NCI-H2227 (cell line): ENCODE results near the gene LYRM2.

Experiments
- DNase-seq: peaks from one replicate; lab custom pipeline; 2025; ENCODE audit not compliant: unreplicated experiment; lab: John Stamatoyannopoulos, UW

The LYRM2 gene

DNA sequence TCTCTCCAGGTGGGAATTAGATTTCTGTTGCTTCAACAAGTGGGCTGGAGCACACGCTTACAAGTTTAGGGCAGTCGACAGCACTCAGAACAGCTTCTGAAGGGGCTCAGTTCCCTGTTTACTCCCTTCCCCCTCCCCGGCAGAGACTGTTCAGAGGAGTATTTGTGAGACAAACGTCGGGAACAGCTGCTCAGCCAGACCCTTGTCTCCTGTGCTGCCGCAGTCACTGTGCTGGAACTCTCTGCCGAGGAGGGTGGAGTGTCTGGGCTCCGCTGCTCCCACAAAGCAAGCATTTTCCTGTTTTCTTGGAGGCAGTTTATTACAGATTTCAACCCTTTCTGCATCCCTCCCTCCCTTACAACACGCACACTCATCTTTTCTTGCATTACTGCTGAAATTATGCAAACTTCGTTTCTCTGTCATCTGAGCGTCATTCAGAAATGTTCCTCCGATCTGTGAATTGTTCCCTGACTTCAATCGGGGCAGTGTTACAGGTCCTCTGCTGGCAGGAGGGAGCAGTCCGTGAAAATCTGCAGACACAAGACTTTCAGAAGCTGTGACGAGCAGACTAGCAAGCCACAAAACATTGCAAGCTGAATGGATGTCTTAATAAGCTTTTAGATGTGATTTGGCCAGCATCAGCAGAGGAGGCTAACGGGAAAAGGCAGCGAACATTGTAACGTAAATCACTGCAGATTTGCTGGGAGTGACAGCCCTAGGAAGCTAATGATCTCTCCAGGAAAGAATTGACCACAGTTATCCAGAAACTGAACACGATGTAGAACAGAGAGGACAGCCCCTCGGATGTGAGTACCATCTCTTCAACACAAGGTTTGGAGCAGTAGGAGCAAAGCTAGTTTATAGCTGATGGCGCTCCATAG, 76.2 kb downstream of the LYRM2 start:
- peak; percentile 42 for DNase-seq

DNA sequence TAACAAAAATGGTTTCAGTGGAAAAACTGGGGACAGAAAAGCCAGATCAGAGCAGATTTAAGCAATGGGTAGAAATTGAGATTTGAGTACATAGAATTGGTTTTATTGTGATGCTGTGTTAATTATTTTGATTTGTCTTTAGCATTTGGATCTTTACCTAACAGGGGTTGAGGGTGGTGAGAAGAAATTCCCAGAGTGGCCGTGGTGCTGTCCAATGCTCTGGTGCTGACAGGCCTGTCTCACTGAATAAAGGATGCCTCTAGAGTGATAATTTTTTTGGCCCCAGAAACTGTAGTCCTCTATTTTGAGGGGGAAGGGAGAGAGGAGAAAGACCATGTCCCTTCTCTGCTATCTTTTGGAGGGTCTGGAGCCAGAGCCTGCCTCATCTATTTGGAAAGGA, 79.1 kb downstream of the LYRM2 start:
- DNase-seq = no peak

DNA sequence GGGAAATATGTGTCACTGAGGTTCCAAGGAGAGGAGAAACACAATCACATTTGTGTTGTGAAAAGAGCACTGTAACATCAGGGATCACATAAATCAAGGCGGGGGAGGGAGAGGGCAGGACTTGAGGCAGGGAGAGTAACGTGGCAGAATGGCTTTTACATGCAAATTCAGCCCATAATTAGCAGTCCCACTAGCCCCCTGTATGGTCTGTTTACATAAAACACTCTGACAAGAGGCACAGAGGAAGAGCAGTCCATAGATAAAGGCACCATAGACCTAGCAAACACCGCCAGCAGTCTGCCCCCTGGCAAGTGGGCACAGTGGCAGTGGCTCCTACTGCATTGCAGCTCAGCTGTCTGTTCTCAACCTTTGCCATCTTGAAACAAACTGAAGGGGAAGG, 82.7 kb downstream of the LYRM2 start:
- no peak for DNase-seq

DNA sequence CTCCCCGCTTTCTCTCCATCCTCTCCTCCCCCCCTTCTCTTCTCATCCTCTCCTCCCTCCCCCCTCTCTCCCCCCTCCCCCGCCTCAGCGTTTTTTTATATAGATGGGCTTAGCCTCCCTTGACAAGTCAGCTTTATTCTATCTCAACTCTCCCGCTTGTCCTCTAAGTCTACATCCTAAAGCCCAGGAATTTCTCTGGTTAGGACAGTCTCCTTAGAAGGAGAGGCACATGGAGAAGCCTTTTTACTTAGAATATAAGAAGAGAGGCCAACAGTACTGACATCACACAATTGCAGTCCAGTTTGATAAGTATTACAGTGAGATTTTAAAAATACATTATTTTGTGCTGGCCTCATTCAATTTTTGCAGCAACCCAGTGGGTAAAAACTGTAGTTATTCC, 83.5 kb downstream of the LYRM2 start:
- DNase-seq = no peak

DNA sequence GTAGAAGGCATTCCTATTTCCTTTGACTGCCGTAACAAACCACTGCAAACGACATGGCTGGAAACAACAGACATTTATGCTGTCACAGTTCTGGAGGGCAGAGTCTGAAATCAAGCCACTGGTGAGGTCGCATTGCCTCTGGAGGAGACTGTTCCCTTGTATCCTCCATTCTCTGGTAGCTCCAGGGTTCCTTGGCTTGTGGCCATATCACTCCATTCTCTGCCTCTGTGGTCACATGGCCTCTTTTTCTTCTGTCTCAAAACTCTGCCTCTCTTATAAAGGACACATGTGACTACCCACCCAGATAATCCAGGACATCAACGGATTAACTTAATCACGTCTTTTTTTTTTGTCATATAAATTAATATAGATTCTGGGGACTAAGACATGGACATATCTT, 84.4 kb downstream of the LYRM2 start:
- DNase-seq = no peak

DNA sequence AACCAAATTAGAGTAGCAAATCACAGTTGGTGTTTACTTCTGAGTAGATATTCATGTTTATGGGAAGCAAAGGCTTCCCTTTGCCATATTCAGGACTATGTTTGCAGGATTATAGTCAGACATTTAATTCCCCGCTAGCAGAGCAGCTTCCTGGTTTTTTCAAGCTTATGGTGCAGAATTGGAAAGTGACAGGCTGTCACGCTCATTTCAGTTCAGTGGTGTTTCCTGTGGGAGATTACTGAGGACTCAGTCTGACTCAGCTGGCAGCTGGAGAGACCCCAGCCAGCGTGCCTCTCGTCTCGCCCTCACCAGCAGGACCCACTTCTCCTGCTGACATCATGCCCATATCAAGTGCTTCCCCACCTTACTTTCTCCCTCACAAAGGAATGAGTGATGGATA, 85.1 kb downstream of the LYRM2 start:
- DNase-seq = no peak

DNA sequence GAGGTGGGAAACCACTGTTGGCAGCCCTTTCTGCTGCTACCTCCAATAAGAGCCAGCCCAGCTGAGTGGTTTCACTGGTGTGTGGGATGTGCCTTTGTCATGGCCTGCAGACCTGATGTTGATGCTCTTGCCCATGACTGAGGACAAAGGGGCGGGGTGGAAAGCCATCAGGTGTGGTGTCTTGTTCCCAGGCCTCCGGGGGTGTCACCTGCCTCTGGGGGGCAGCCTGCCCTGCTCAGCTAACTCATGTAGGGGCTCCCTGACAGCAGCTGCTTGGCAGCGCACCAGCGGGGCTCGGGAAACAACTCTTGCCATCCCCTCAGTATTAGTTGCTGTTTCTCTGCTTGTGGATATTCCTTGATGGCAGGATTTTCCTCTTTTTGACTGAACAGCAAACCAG, 91.3 kb downstream of the LYRM2 start:
- DNase-seq = no peak

DNA sequence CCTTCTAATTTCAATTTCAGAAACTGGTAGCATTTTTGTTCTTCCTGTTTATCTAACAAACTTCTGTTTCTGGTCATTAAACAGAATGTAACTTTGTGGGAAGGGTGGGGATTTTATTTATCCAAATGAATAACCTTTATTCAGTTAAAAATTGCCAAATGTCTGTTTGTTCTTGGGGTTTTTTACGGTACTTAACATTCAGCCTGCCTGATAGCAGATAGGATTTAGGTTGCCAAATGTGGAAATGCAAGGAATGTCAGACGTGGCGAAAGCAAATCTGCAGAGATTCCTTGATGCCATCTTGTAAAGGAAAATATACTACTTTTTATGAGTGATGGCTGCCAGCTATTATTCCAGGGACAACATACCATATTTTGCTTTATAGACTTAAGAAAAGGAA, 95.7 kb downstream of the LYRM2 start:
- DNase-seq = no peak

DNA sequence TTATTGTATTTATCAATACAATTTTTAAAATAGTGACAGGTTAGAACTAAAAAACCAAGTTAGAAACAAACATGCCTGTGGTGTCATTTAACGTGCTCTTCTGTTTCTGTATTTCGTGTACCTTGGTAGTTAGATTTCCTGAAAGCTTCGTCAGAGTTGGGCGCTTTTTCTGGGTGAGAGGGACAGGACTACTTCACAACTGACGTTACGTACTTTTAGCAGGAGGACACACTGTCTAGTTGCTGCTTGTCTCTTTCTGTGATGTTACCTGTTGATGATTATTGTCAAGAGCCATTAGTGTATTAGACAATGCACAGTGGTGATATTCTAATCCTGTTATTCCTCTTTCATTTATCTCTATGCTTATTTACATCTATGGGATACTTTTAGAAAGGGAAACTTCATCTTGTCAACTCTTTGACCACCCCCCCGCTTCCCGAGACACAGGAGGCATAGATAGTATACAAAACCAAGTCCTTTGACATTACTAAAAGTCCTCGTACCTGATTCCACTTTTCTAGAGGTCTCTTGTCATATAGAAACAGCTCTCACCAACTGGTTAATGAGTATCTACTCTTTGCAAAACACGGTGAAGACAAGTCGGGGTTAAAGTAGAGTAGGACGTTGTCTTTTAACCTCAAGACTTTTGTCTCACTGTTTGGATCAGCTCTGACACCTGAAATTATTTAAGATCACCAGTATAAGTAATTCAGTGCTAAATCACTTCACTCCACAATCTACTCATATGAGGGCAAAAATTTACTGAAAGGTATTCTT, 96.3 kb downstream of the LYRM2 start:
- DNase-seq = no peak

DNA sequence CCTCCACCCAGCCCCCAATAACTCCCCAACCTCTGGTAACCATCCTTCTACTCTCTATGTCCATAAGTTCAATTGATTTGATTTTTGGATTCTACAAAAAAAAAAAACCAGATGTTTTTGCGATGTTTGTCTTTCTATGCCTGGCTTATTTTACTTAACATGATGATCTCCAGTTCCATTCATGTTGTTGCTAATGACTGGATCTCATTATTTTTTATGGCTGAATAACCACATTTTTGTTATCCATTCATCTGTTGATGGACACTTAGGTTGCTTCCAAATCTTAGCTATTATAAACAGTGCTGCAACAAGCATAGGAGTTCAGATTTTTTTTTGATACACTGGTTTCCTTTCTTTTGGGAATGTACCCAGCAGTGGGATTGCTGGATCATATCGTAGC, 98.8 kb downstream of the LYRM2 start:
- DNase-seq = no peak

DNA sequence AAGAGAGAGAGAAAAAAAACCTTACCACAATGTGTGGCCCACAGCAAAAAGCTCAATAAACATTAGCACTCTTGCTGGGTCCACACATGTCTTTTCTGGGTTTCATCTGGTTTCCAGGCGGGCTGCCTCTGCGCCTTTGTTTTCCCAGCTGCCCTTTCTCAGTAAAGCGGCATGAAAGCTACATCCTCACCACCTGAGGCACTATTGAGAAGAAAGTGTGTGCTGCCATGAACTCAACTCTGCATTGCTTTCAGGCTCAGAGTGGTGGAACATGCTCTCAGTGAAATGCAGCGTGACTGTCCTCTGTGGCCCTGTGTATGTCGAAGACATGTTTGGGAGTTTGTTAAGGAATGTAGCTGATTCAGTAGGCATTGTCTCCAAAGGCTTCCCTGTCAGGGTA, 102.3 kb downstream of the LYRM2 start:
- DNase-seq = no peak

DNA sequence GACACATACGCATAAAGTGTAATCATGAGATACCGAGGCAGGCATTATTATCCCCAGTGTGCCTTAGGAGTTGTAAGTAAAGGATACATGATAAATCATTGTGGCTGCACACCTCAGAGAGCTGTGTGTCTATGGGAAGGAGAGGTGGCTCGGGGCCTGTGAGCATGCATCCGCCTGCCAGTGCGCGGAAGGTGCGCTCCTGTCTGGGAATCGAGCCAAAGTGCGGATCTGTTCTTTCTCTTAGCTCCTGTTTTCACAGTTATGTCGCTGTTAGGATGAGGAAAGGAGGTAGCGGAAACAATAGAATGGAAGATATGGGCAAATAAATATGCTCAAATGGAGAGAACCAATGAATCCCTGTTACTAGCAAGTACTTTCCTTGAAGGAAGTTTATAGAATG, 107.6 kb downstream of the LYRM2 start:
- DNase-seq = no peak

DNA sequence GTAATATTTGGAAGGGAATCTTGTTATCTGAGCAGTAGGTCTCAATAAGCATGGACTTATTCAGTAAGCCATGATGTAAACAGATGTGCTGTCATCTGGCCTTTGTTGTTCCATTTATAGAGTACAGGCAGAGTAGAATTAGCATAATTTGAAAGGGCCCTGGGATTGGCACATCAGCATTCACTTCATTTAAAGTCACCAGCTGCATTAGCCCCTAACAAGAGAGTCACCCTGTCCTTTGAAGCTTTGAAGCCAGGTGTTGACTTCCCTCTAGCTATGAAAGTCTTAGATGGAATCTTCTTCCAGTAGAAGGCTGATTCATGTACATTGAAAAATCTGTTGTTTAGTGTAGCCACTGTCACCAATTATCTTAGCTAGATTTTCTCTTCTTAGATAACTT, 109.7 kb downstream of the LYRM2 start:
- no peak for DNase-seq

DNA sequence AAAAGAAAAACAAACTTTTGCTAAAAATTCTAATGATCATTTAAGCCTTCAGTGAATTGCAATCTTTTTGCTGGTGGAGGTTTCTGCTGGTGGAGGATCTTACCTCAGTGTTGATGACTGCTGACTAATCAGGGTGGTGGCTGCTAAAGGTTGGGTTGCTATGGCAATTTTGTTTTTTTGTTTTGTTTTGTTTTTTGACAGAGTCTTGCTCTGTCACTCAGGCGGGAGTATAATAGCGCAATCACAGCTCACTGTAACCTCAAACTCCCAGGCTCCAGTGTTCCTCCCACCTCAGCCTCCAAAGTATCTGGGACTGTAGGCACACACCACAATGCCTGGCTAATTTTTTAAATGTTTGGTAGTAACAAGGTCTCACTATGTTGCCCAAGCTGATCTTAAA, 110.9 kb downstream of the LYRM2 start:
- DNase-seq = no peak

DNA sequence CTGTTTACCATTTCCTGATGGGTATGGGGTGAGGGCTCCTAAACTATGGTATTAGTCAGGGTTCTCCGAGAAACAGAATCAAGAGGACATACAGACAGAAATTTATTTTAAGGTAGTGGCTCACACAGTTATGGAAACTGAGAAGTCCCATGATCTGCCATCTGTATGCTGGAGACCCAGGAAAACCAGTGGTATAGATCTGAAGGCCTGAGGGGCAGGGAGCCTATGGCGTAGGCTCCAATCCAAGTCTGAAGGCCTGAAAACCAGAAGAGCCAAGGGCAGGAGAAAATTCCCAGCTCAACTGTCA, 112.0 kb downstream of the LYRM2 start:
- DNase-seq = no peak

DNA sequence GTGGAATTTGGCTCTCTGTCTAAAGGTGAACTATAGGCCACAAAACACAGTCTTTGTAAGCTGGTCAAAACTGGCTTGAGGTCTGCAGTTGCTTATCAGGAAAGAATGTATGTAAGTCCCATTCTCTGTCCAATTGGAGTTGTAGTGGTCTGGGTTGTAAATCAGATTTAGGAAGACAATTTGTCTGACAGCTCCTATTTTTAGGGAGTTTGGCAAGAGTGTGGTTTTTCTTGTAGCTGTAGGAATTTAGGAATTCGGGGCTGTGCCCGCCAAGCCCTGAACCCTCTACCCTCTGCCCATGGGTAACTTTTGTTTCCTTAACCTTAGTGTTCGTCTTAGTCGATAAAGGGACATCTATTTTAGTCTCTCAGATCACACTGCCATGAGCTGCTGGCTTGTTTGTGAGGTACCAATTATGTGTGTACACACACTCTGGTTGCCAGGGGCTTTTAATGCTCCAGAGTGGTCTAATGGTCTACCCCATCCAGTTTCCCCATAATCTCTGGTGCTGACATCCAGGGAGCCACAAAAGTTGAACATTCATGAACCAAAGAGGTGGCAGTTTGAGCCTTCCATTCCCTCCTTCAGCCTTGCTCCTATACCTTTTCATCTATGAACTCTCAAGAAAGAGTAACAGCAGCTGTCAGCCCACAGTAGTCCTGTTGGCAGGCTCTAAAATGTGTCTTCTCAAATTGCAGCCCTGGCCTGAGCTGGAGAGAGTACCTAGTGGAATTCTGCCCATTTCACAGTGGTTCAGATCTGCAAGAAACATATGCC, 112.6 kb downstream of the LYRM2 start:
- no peak for DNase-seq

DNA sequence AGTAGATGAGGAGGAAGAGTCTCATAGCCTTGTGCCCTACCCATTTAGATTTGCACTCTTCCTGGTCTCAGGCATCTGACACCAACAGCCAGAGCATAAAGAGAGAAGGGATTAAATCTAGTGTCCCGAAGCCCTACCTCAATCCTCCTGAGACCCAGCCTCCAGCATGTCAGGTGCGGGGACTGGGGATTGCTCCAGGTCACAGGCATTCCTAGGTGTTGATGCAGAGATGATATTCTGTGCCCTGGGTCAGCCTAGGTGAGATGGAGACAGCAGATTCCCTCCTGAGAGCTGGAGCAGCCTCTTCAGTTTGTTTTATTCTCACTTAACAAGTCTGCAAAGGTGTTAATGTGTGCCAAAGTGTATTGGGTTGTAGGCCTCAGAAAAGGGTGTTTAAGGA, 115.8 kb downstream of the LYRM2 start:
- DNase-seq = no peak

DNA sequence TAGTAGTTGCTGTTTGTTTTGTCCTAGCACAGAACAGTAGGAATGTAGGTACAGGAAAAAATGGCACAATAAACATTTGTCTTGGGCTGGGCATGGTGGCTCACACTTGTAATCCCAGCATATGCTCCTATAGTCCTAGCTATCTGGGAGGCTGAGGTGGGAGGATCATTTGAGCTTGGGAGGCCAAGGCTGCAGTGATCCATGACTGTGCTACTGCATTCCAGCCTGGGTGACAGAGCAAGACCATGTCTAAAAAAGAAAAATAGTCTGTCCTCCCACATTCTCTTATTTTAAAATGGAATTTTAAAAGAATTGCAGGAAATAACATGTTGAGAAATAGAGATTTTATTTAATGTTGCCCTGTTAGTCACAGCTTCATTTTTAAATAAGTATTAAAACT, 117.8 kb downstream of the LYRM2 start:
- no peak for DNase-seq

DNA sequence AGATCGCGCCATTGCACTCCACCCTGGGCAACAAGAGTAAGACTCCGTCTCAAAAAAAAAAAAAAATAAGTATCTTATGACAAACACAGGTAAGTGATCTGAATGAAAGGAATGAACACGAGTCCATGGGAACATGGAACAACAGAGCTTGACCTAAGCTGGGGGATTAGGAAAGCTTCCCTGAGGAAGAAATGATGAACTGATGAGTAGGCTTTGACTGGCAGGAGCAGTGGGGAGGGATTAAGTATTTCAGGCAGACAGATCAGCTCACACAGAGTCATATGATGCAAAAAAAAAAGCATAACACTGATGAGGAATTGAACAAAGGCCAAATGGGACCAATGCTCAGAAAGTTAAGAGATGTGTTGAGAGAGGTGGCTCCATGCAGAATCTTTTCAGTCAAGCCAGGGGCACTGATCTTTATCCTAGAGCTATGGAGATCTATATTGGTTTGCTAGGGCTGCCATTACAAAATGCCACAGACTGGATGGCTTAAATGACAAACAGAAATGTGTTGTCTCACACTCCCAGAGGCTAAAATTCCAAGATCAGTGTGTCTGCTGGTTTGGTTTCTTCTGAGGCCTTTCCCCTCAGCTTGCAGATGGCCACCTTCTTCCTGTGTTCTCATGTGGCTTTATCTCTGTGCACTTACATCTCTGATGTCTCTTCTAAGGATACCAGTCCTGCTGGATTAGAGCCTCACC, 120.0 kb downstream of the LYRM2 start:
- DNase-seq = no peak
